NCI-H146 treated with DMSO at 0.1 percent for 48 hours (cell line): ENCODE results near the gene MAGI1.

Experiments
- DNase-seq: peaks from one replicate; lab custom pipeline; 2025; ENCODE audit not compliant: unreplicated experiment; lab: John Stamatoyannopoulos, UW

The MAGI1 gene

DNA sequence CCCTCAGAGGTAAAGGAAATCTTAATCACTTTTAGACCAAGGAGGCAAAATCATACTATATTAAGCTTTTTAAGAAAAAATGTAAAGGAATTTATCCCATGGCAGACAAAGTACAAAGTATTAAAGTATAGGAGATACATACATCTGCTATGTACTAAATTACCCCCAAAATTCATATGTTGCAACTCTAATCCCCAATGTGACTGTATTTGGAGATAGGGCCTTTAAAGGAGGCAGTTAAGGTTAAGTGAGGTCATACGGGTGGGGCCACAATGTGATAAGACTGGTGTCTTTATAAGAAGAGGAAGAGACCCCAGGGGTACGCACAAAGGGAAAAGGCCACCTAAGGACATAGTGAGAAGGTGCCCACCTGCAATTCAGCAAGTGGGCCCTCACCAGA is 693.9 kb downstream of the MAGI1 start:
- no peak for DNase-seq

DNA sequence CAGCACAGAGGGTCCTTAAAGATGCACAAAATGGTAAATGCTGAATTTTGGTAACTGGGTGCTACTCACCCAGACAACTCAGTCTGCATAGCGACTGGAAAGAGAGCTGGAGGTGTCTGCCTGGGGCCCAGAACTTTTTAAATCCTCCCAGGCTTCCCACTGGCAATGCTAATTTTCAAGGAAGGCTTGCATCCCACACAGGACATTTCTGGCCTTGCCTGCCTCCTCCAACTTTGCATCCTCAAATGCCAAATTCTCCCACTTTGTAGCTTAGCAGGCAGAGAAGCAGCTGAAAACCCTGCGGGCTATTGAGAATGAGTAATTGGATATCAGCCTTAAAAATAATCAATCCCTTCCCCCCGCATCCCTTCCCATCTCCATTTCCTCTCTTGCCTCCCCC is 694.3 kb downstream of the MAGI1 start:
- no peak for DNase-seq

DNA sequence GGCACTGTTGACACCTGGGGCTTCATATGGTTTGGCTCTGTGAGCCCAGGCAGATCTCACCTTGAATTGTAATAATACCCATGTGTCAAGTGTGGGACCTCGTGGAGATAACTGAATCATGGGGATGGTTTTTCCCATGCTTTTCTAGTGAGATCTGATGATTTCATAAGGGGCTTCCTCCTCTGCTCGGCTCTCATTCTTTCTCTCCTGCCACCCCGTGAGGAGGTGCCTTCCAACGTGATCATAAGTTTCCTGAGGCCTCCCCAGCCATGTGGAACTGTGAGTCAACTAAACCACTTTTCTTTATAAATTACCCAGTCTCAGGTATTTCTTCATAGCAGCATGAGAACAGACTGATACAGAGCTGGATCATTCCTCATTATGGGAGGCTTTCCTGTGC is 695.0 kb downstream of the MAGI1 start:
- no peak for DNase-seq

- no peak for DNase-seq
Observed at GRCh38 chr3:65343026-65343425, 695.7 kb downstream of the MAGI1 start.

- no peak for DNase-seq
Observed at GRCh38 chr3:65342084-65342683, 696.5 kb downstream of the MAGI1 start.

DNA sequence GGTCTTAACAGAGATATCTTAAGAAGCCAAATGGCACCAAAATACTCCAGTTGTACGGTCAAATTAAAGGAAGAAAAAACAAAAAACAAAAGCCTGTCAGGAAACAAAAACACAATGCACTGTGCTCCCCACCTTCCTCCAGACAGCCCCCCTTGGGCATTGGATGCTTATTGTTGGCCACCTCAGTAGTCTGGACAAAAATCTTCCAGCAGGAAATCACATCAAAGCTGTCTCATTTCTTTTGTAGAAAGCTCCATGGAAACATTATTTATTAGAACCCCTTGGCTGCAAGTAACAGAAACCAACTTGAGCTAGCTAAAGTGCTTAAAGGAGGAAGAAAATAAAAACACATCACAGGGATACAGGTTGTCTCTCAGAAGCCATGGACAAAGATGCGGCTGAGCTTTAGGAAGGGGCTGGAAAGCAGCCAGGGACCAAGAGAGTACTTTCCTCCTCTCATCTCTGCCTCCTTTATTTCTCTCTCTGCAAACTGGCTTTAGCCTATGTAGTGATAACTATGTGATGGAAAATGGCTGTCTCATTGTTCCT is 699.5 kb downstream of the MAGI1 start:
- DNase-seq: no peak

GRCh38 chr3:65338571-65338970 is 700.1 kb downstream of the MAGI1 start:
- no peak for DNase-seq

DNA sequence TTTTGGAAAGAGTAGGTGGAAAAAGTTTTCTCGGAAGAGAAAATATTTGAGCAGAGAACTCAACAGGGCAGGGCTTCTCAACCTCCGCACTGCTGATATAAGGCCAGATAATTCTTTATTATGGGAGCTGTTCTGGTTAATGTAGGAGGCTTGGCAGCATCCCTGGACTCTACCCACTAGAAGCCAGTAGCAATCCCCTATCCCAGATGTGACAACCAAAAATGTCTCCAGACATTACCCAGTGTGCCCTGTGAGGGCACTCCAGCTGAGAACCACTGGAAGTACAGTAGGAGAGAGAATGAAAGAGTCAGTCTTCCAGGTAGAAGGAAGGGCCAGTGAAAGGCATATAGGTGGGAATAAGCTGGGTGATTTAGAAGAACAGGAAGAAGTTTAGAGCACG is 703.1 kb downstream of the MAGI1 start:
- no peak for DNase-seq

DNA sequence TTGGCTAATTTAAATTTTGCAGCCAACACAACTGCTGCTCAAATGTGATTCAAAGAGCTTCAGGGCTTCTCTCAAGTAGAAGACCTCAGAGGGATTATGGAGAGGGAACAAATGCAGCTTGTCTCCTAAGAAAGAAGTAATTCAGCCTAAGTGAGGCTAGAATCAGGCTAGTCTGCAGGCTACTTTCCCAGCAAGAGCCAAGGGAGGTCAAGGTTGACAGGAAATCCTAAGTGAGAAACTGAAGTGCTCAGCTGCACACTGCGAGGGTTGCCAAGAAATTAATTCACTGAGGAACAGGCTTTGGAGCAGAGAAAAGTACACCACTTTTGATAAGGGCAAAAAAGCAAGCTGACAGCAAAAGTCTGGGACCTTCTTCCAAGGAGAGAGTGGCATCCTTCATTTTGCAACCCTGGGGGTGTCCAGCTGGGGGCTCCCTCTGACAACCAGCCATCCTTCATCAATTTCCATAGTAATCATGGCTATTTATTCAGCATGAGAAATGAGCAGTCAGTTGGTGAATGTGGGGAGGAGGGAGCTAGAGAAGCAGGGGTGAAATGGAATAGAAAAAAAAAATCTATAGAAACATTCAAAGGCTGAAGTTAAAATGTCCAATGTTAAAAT is 704.6 kb downstream of the MAGI1 start:
- DNase-seq: no peak

DNA sequence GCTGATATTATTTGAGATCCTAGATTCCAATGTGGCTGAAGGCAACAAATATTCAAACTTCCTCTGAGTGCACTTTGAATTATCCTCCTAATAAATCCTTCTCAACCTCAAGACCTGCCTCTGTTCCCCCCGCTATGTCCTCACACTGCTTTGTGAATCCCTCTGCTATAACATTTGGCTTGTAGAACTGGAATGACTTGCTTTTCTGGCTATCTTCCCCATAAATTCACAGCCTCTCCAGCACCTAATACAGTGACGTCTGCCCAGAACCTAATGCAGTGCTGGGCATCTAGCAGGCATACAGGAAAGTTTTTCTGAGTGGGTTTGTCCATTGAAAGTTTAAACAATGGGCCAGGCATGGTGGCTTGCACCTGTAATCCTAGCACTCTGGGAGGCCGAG is 707.0 kb downstream of the MAGI1 start:
- DNase-seq: no peak

GRCh38 chr3:65330072-65330471 is 708.6 kb downstream of the MAGI1 start:
- no peak for DNase-seq

- DNase-seq: no peak
Observed at GRCh38 chr3:65328148-65328547, 710.6 kb downstream of the MAGI1 start.

DNA sequence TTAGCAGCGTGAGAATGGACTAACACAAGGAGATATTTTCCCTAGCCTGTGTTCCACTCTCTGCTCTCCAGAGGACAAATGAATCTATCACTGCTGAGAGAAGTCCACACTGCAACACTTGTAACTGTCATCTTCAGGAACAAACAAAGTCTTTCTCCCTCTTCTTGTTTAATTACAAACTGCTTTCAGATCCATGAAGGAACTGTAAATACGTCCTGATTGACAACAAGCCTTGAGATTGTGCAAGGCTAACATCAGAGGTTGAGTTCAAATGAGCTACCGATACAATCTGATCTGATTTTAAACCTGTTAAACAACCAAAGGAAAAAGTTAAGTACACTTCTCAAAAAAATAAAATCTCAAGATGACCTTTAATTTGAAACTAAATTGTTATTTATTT is 712.1 kb downstream of the MAGI1 start:
- DNase-seq: no peak

DNA sequence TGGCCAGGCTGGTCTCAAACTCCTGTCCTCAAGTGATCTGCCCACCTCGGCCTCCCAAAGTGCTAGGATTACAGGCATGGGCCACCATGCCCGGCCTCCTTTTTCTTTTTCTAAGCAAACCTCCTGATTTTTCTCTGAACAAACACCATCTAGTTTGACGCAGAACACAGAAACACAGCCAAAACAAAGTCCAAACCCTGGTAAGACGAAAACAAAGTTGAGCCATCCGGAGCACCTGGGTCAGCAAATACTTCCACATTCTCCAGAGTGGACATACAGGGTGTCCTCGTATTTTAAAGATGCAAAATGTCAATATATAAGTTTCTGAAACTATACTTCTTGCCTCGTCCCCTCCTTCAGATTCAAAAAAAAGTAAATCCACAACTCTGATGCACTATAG is 715.8 kb downstream of the MAGI1 start:
- no peak for DNase-seq

- no peak for DNase-seq
Observed at GRCh38 chr3:65318231-65318630, 720.5 kb downstream of the MAGI1 start.

DNA sequence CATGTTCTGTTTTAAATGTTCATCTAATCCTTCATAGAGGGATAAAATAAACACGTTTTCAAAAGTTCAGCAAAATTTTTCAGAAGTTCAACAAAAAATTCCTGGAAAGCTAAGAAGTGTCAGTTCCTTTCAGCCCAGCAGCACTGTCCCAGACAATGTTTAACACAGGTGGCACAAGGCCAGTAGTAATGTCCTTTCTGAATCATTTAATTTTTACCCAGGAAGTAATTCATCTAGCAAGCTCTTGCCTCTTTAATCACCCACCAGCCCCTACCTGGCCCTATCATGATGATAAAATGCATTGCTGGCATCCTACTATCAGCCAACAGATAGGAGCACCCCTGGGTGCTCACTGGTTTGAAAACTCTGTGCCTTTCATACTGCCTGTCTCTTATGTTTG is 723.8 kb downstream of the MAGI1 start:
- DNase-seq: no peak

GRCh38 chr3:65314269-65314668 is 724.4 kb downstream of the MAGI1 start:
- DNase-seq: no peak

GRCh38 chr3:65313666-65314065 is 725.1 kb downstream of the MAGI1 start:
- DNase-seq: no peak

GRCh38 chr3:65305836-65306235 is 732.9 kb downstream of the MAGI1 start:
- DNase-seq: no peak
